Activated naive CD8-positive, alpha-beta T cell treated with anti-CD3 and anti-CD28 coated beads, Interleukin-2, amount 10 ng/mL, durations not matched to agents 7 days and 5 days (primary cell): ENCODE results near the gene DNAJB1. TPM values are rescaled to one million over a fixed set of nuclear protein-coding genes. Genes with fewer than 3 reads are reported as not detected.

Source experiments
- microRNA-seq: library from miRNA; unstranded; fragments of <30 nt; microRNA quantifications from one replicate; pipeline ENCODE4 v1.2.0, GENCODE V29; 2022
- total RNA-seq, 2 experiments: library from RNA; stranded (reverse); gene quantifications; one replicate each; pipeline ENCODE4 v1.2.3, GENCODE V29; 2021

DNAJB1 gene
- total RNA-seq, 2 experiments from 2014 or later: 103 to 110 TPM

Small RNA genes lying within 50 kb of the gene (microRNA-seq; reads per million reads assigned to microRNA genes)
- not detected for gene MIR639

Other genes starting within 250 kb of the DNAJB1 start
- gene ADGRE5, start 137.0 kb downstream of the DNAJB1 start, total RNA-seq: 100 to 1,000 TPM; 304 to 315 TPM
- 100 to 1,000 TPM; 192 to 202 TPM for gene DDX39A, start 99.1 kb downstream of the DNAJB1 start, total RNA-seq
- 100 to 1,000 TPM; 244 to 265 TPM for gene PKN1, start 85.1 kb downstream of the DNAJB1 start, total RNA-seq
- under 1 TPM; 0.34 to 0.36 TPM for gene PTGER1, start 43.0 kb downstream of the DNAJB1 start, total RNA-seq
- gene GIPC1, start 22.3 kb downstream of the DNAJB1 start, total RNA-seq: 10 to 100 TPM; 31.7 to 32.4 TPM
- 100 to 1,000 TPM; 161 to 168 TPM for gene TECR, start 11.2 kb upstream of the DNAJB1 start, total RNA-seq
- gene NDUFB7, start 53.7 kb upstream of the DNAJB1 start, total RNA-seq: 100 to 1,000 TPM in 1 of 2 experiments, 10 to 100 TPM in 1; 90.7 to 108 TPM
- under 1 TPM in 1 of 2 experiments, not detected in 1; 0.17 TPM for gene CLEC17A, start 64.7 kb upstream of the DNAJB1 start, total RNA-seq
- gene ADGRE3, start 156.4 kb upstream of the DNAJB1 start, total RNA-seq: not detected
- gene ZNF333, start 171.7 kb upstream of the DNAJB1 start, total RNA-seq: 10 to 100 TPM; 16.8 to 19.0 TPM